GM19463 (cell line): ENCODE data around the gene GLI3.

Experiments used
- ATAC-seq: cut with Tn5 transposase; IDR thresholded peaks from one replicate; pipeline ENCODE4 v1.9.1; 2021; ENCODE audit warnings: mild to moderate bottlenecking, moderate library complexity; ENCODE audit not compliant: unreplicated experiment

GLI3 gene

DNA sequence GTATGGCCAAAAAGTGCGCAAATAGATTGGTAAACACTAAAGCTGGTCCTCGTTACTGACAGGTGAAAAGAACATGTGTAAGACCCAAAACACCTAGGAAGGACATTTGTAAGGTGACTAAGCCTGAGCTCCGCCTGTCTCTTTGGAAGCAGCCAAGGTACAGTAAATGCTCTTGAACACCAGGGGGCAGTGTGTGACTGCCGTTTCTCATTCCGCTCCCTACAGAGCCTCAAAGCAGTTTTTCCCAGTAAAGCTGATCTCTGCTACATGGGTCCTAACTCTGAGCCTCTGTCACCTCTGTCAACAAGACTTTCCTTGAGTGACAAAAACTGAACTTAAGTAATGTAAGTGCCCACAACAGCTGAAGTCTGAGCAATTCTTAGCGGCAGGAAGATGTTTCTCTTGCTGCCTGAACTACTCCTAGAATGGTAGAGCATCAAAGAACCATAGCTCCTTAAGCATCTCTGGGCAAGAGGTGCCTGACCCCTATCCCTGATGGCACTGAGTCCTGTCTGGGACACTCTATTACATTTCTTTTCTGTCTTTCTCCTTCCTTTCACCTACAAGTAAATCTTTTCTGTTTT is 296.2 kb downstream of the GLI3 start:
- ATAC-seq: peak; percentile 72

DNA sequence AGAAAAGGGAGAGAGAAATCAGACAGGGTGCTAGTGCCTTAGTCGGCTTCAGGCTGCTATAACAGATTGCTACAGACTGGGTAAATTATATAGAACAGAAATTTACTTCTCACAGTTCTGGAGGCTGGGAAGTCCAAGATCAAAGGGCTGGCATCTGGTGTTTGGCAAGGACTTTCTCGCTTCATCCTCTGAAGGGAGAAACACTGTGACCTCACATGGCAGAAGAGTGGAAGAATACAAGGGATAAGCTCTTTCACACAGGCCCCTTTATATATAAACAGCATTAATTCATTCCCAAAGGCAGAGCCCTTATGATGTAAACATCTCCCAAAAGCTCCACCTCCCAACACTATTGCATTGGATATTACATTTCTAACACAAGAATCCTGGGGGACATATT is 298.6 kb downstream of the GLI3 start:
- ATAC-seq: no peak

DNA sequence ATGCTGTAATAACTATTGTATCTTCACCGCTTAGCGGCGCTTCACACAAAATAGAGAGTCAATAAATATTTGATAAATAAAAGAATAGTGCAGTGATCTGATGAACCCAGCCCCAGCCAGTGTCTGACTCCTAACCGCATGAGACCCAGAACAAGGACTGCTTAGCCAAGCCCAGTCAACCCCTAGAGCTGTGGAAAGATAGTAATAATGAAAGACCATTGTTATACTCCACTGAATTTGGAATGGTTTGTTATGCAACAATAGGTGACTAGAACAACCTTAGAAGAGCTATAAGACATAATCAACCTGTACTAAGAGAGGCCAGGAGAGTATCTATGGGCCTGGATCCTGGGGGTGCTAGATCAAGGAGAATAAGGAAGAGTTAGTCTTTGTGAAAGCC is 303.6 kb downstream of the GLI3 start:
- ATAC-seq: no peak

DNA sequence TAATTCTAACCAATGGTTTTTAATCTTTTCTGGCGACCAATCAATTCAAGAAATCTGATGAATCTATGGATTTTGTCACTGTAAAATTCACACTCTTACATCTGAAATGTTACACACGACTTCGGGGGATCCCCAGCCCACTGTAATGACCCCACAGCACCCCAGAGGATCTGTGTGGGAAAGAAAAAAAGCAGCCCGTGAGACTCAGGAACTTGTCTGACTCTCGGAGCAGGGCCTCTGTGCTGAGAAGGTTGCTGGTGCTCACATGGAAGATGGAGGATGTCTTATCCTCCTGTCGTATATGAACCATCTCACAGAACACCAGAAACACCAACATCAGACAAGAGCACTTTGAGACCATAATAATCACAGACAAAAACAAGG is 305.8 kb downstream of the GLI3 start:
- ATAC-seq: peak; percentile 63

DNA sequence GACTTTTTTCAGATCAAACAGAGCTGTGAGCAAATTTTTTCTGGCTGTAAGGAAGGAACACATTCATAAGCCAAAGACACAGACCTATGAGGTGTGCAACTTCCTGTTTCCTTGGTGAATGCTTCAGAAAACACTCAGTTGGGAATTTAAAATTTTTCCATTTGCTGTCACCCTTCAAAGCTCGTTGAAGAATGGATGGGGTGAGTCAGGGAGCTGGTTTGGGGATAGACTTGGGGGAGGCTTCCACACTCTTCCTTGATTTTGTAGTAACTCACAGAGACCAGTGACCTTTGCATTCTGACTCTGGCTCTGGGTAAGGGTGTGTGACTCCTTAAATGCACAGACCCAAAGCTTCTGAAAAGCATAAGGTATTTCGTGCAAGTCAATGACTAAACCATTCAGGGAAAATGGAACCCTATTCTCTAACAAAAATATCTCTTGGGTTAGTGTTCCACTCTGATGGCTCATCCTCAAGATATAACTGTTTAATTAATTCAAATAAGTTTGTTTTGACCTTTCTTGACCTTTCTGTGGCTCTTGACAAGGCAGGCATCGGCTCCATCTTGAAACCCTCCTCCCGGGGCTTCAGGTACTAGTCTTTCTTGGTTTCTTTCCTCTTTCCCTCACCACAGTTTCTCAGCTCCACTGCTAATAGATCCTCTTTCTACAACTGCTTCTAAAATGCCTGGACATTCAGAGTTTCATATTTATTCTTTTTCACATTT is 306.3 kb downstream of the GLI3 start:
- ATAC-seq: peak; percentile 56

DNA sequence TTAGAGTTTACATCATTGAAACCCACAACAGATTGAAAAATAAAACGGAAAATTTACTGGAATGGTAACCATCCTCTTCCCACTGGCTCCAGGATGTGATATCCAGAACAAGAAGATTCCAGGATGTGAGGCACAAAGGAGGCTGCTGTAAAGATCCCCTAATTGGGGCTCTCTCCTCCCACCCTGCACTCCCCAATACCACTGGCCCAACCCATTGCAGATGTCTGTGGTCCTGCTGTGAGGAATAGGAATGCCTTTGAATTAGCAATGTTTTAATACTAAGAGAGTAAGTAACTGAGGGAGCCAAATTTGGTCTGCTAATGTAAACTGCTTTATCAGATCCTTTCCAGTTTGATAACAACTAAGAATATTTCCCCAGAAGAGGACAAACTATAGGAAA is 308.2 kb downstream of the GLI3 start:
- ATAC-seq: no peak

DNA sequence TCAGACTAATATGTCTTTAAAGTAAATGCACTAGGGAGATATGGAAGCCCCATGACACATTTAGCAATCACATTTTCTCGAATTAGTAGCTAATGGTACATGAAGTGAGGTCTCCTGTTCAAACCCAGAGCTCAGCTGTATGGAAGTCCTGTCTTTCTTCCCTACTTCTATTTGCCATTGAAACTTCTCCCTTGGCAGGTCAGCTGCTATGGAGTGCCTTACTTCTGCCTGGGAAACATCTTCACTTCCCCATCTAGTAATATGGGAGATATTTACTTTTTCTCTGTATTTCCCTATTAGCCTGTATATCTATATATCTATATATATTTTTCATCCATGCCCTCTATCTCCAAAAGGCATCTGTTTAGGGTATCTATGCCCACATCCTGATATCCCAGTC is 308.8 kb downstream of the GLI3 start:
- ATAC-seq: no peak

DNA sequence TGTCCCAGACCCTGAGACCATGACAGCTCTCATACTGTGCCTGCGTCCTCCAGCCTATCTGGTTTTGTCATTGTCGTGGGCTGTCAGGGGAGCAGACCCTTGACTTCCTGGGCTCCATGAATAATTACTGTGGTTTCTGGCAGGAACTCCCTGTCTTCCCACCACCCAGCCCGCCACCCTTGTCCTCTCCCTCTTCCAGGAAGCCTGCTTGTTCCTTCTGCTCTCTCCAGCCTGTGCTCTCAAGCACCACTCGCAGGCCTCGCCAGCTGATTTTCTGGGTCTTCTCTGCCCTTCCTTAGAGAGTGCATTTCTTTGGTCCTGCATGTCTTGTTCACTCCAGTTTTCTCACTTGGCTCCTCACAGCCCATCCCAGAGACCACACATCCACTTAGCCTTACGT is 309.6 kb downstream of the GLI3 start:
- no peak for ATAC-seq

DNA sequence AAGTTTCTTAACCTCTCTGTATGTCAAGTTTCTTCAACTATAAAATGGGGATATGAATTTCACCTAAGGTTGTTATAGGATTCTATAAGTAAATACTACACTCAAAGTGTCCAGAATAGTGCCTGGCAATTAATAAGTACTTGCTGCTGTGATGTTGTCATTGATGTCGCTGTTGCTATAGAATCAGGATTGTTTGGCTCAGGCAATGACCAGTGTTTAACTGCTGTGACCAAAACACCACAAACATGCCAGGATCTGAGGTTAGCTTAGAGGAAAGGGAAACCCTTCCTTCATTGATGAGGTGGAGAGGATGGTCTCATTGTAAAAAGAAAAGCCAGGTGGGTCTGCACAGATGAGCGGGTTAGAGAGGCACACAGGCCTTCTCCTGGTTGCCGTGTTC is 311.1 kb downstream of the GLI3 start:
- ATAC-seq: no peak

DNA sequence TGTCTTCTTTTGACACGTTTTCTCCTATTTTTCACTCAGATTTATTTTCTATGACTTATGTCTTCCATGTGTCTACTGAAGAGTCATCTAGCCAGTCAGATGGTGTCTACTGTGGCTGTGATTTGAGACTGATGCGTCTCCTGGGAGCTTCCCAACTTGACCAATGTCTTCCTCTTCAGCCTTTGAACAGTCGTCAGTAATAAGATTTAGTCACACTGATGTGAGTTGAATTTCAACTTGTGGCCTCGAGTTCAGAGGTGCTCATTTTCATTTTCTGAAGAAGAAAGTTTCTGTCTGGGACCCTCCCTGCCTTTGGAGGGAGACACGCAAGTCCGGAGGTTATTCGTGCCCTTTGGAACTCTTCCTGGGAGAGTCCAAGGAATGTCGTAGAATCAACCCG is 312.2 kb downstream of the GLI3 start:
- peak; percentile 64 for ATAC-seq

DNA sequence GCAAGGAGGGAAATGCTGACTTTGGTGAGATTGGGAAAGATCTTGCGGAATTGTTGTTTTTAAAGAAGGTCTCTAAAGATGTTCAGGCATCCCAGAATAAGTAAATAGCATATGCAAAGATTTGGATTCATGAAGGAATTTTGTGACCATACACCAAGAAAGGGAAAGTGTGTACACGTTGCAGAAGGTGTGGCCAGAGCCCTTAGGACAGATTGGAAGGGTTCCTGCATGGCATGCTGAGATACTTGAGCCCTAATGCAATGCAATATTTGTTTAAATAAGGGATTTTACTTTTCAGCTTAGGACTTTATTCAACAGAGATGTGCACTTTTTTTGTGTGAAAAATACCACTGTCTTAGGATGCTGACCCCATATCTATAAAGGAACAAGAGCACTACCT is 314.6 kb downstream of the GLI3 start:
- ATAC-seq: no peak

DNA sequence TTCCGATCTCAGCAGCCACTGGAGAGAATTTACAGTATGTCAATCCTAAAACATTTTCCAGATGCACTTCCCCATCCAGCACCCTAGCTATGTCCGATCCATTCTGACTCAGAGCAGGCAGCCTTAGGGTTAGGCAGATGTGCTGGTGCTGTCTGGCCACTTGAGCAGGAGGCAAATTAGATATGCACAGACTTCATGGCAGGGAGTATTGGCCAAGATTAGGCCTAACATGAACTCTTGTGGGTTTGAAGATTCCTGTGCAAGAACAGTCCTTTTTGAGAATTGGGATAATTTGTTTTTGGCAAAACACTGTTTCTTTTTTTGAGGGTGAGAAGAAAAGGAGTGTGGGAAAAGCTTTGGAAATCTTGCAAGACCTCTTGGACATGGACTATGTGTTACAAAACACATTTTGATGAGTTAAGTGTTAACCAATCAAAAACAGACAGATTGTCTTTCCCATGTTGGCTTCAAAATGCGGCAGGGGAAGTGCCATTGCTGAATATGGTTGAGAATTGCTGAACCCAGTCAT is 315.5 kb downstream of the GLI3 start:
- ATAC-seq: no peak

DNA sequence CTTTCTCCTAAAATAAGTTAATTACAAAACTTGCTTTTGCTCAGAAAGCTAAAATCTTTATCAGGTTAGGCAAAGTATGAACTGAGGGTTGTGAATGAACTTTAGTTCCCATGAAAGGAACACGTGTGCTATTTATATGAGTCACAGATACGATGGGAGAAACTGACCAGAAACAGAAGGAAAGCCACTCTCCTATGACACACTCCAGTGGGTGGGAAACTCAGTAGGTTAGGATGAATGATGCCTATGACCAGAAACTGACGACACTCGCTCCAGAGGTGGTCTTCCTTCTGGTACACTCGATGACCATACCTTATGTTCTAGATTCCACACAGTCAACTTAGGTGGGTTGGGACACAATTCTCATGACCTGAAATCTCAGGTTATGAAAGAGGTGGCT is 318.4 kb downstream of the GLI3 start:
- ATAC-seq: no peak

DNA sequence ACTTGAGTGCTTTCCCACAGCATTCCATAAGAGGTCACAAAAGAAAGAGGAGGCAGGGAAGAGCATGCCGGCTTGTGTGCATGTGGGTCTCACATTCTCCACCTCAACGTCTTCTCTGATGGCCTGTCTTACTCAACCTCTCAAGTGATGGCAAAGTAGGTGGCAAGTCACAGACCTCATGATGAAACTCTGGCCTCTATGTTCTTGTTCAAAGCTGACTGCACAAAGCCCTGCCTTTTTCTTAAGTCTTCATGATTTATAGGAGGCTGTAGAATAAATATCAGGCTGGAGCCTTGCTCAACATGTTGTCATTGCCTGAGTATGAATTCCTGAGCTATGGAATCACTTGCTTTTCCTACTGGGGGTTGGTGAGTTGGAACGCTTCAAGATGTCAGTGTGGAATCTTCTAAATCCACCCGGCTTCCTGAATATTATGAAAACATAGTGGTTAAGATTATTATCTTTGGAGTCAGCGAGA is 320.5 kb downstream of the GLI3 start:
- ATAC-seq: no peak

DNA sequence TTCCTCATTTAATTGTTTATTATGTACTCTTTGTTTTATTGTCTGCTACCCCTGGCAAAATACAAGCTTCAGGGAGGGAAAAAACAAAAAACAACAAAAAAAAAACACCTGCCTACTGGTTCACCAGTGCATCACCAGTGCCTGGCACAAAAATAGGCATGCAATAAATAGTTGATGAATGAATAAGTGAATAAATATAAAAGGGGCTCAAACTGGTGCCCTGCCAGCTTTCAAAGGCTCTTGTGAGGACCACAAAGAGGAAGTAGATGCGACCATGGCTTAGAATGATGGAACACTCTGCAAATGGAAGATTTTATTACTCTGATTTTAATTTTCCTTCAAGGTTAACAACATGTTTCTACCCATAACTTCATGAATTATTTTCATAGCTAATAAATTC is 321.1 kb downstream of the GLI3 start:
- ATAC-seq: no peak

DNA sequence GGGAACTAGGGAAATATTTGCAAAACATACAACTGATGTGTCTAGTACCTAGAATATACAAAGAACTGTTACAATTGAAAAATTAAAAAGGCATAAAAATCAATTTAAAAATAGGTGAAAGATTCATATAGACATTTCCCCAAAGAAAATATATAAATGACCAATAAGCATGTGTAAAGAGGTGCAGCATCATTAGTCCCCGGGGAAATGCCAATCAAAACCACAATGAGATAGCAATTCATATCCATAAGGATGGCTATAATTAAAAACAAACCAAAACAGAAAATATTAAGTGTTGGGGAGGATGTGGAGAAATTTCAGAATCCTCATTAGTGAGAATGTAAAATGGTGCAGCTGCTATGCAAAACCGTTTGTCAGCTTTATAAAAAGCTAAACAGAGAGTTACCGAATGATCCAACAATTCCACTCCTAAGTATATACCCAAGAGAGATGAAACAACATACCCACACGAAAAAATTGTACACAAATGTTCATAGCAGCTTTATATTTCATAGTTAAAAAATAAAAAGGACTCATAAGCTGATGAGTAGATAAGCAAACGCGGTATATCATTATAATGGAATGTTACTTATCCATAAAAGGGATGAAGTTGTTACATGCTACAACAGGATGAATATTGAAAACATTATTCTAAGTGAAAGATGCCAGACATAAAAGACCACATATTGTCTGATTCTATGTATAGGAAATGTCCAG is 324.0 kb downstream of the GLI3 start:
- ATAC-seq: no peak

DNA sequence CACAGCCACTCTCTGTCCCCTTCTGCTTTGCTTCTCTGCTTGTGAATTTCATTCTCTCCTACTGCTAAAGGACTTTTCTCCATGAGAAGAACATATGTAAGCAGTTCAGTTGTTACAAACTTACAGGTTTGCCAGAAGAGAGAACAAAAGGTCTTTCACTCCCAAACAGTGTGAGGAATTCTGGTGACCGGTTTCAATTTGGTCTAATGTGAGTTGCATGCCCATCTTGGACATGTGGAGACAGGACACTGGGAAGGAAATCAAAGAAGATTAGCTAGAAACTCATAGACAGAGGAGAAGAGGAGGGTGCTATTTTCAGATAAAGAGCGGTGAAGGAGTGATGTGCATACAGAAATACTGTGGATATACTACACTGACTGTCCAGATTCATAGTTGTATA is 324.6 kb downstream of the GLI3 start:
- no peak for ATAC-seq

DNA sequence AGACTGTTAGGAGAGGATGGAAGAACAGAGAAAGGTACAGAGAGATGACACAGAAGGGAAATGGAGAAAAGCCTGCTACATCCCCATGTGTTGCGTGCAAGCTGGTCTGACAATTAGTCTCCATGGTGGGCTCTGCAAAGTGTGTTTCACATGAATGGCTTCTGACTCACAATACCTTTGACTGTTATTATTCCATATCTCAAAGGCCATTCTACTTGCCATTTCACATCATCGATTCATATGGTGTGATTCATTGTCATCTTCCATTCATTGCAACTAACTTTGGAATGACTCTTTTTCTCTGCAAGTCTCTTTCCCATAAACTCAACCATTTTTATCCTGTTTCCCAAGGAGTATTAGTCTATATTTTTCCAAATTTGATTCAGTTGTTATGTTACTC is 325.2 kb downstream of the GLI3 start:
- ATAC-seq: no peak
